HCT116 (cell line): ENCODE measurements around the gene POU3F1.

Source experiments
- ATF3 ChIP-seq: IDR thresholded peaks from 2 replicates; pipeline ENCODE4 v1.6.1; 2012
- EZH2phosphoT487 ChIP-seq: fragments of 200-600 bp; IDR thresholded peaks from 2 replicates; pipeline ENCODE4 v1.6.1; 2018; ENCODE audit warnings: antibody characterized with exemption, borderline replicate concordance
- FOSL1 ChIP-seq: IDR thresholded peaks from 2 replicates; pipeline ENCODE4 v1.6.1; 2012; ENCODE audit warnings: low read depth
- JUND ChIP-seq: IDR thresholded peaks from 2 replicates; pipeline ENCODE4 v1.6.1; 2012
- POLR2A ChIP-seq: IDR thresholded peaks from 2 replicates; pipeline ENCODE4 v1.7.0; 2011; ENCODE audit warnings: borderline replicate concordance; ENCODE audit not compliant: insufficient read depth, insufficient read length; ENCODE audit errors: extremely low read depth
- POLR2AphosphoS5 ChIP-seq: IDR thresholded peaks from 2 replicates; pipeline ENCODE4 v1.6.1; 2011; ENCODE audit warnings: mild to moderate bottlenecking, low read depth, low read length, moderate library complexity
- RAD21 ChIP-seq: IDR thresholded peaks from 2 replicates; pipeline ENCODE4 v1.6.1; 2012; ENCODE audit warnings: low read depth, mild to moderate bottlenecking
- REST ChIP-seq: IDR thresholded peaks from 2 replicates; pipeline ENCODE4 v1.6.1; 2012; ENCODE audit warnings: low read depth
- SP1 ChIP-seq: IDR thresholded peaks from 2 replicates; pipeline ENCODE4 v1.6.1; 2012; ENCODE audit warnings: low read depth
- YY1 ChIP-seq: IDR thresholded peaks from 2 replicates; pipeline ENCODE4 v1.6.1; 2011; ENCODE audit warnings: low read length, low read depth, moderate library complexity, mild to moderate bottlenecking; ENCODE audit not compliant: insufficient replicate concordance; ENCODE audit errors: extremely low read depth
- TF ChIP-seq, protein P1 (sequence below), 3 experiments: fragments of 200-600 bp in 1 of 3; sonication (generic) in 1 of 3; IDR thresholded peaks in 2 of 3; conservative IDR thresholded peaks in 1 of 3; 2 replicates each; pipeline ENCODE4 v1.5.1; 2012 to 2017; ENCODE audit warnings: low read depth in 2 of 3, low read length in 2 of 3, antibody characterized with exemption in 1 of 3, borderline replicate concordance in 1 of 3, control low read depth in 1 of 3, mild to moderate bottlenecking in 1 of 3, mixed read lengths in 1 of 3, mixed run types in 1 of 3, moderate library complexity in 1 of 3; ENCODE audit not compliant: insufficient read depth in 1 of 3

GRCh38 chr1:38072858-38073257, 26.3 kb upstream of the POU3F1 start:
- TF ChIP-seq, protein P1, sequence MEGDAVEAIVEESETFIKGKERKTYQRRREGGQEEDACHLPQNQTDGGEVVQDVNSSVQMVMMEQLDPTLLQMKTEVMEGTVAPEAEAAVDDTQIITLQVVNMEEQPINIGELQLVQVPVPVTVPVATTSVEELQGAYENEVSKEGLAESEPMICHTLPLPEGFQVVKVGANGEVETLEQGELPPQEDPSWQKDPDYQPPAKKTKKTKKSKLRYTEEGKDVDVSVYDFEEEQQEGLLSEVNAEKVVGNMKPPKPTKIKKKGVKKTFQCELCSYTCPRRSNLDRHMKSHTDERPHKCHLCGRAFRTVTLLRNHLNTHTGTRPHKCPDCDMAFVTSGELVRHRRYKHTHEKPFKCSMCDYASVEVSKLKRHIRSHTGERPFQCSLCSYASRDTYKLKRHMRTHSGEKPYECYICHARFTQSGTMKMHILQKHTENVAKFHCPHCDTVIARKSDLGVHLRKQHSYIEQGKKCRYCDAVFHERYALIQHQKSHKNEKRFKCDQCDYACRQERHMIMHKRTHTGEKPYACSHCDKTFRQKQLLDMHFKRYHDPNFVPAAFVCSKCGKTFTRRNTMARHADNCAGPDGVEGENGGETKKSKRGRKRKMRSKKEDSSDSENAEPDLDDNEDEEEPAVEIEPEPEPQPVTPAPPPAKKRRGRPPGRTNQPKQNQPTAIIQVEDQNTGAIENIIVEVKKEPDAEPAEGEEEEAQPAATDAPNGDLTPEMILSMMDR (IDR thresholded peaks at IDR 0.05 in 2 of 3, conservative IDR thresholded peaks at IDR 0.05 in 1 of 3; ENCODE audit: borderline replicate concordance in 1 of 3, insufficient read depth in 1 of 3, low read depth in 2 of 3, low read length in 2 of 3) = no peak
- TF ChIP-seq RAD21 (no peak), SP1 (no peak), FOSL1 (no peak), POLR2AphosphoS5 (no peak), ATF3 (no peak), JUND (no peak), EZH2phosphoT487 (no peak), REST (no peak), YY1 (no peak), POLR2A (no peak)
